ENCODE results near the gene UNC79. TPM values are rescaled to one million over a fixed set of nuclear protein-coding genes. Genes with fewer than 3 reads are reported as not detected.
A peak's percentile ranks its signal among the peaks of the same experiment; 100 is the strongest.

UNC79 gene
- polyA plus RNA-seq, 3 donors from 2014 or later = not detected

GRCh38 chr14:93701562-93701961, 270.8 kb downstream of the UNC79 start:
- no peak overlapping the region for H3K27ac Mint-ChIP-seq
- H3K36me3 Mint-ChIP-seq = no peaks in the 10 kb centered on the region
- H3K27me3 Mint-ChIP-seq (ENCODE audit: low read depth in 3 of 3) = peaks cover 6 to 19% (median 11%) of the 10 kb centered on the region in 3 donors
- DNase-seq = no peak
- H3K9me3 Mint-ChIP-seq = peaks cover 4 to 21% (median 8%) of the 10 kb centered on the region in 6 donors
- no peaks in the 10 kb centered on the region for H3K4me1 Mint-ChIP-seq
- H3K4me3 Mint-ChIP-seq = no peak overlapping the region

- DNase-seq = no peak
- peaks cover 6 to 19% (median 9%) of the 10 kb centered on the region in 3 donors for H3K27me3 Mint-ChIP-seq (ENCODE audit: low read depth in 3 of 3)
- peak overlapping the region in 1 of 6 donors; percentile 6 for H3K27ac Mint-ChIP-seq
- H3K36me3 Mint-ChIP-seq = no peaks in the 10 kb centered on the region
- no peak overlapping the region for H3K4me3 Mint-ChIP-seq
- peaks cover 4 to 21% (median 8%) of the 10 kb centered on the region in 6 donors for H3K9me3 Mint-ChIP-seq
- no peaks in the 10 kb centered on the region for H3K4me1 Mint-ChIP-seq
These were observed 272.2 kb downstream of the UNC79 start for GRCh38 chr14:93702946-93703345.

- DNase-seq = no peak
- Mint-ChIP-seq H3K4me3 (no peak overlapping the region), H3K9me3 (peaks cover 2 to 21% (median 7%) of the 10 kb centered on the region in 6 donors), H3K36me3 (no peaks in the 10 kb centered on the region), H3K27me3 (ENCODE audit: low read depth in 3 of 3) (peaks cover 6 to 19% (median 9%) of the 10 kb centered on the region in 3 donors), H3K27ac (no peak overlapping the region), H3K4me1 (no peaks in the 10 kb centered on the region)
These were observed 273.2 kb downstream of the UNC79 start for GRCh38 chr14:93703941-93704340.

GRCh38 chr14:93705513-93706156, 274.9 kb downstream of the UNC79 start:
- no peak overlapping the region for H3K4me3 Mint-ChIP-seq
- H3K4me1 Mint-ChIP-seq = no peaks in the 10 kb centered on the region
- H3K9me3 Mint-ChIP-seq = peaks cover 0 to 7% (median 0%) of the 10 kb centered on the region in 6 donors
- no peak overlapping the region for H3K27ac Mint-ChIP-seq
- no peak for DNase-seq
- H3K27me3 Mint-ChIP-seq (ENCODE audit: low read depth in 3 of 3) = peaks cover 4 to 13% (median 9%) of the 10 kb centered on the region in 3 donors
- no peaks in the 10 kb centered on the region for H3K36me3 Mint-ChIP-seq

GRCh38 chr14:93706360-93706955, 275.7 kb downstream of the UNC79 start:
- no peaks in the 10 kb centered on the region for H3K36me3 Mint-ChIP-seq
- no peak overlapping the region for H3K27ac Mint-ChIP-seq
- peaks cover 1 to 11% (median 6%) of the 10 kb centered on the region in 3 donors for H3K27me3 Mint-ChIP-seq (ENCODE audit: low read depth in 3 of 3)
- H3K9me3 Mint-ChIP-seq = no peaks in the 10 kb centered on the region
- H3K4me3 Mint-ChIP-seq = no peak overlapping the region
- DNase-seq = no peak
- no peaks in the 10 kb centered on the region for H3K4me1 Mint-ChIP-seq

GRCh38 chr14:93707475-93707874, 276.7 kb downstream of the UNC79 start:
- no peak for DNase-seq
- Mint-ChIP-seq H3K4me3 (no peak overlapping the region), H3K9me3 (no peaks in the 10 kb centered on the region), H3K36me3 (no peaks in the 10 kb centered on the region), H3K27ac (no peak overlapping the region), H3K27me3 (ENCODE audit: low read depth in 3 of 3) (peaks cover 5 to 7% (median 6%) of the 10 kb centered on the region in 3 donors), H3K4me1 (no peaks in the 10 kb centered on the region)

GRCh38 chr14:93708311-93708734, 277.6 kb downstream of the UNC79 start:
- H3K36me3 Mint-ChIP-seq = no peaks in the 10 kb centered on the region
- H3K9me3 Mint-ChIP-seq = no peaks in the 10 kb centered on the region
- no peak for DNase-seq
- no peaks in the 10 kb centered on the region for H3K4me1 Mint-ChIP-seq
- no peak overlapping the region for H3K27ac Mint-ChIP-seq
- H3K4me3 Mint-ChIP-seq = no peak overlapping the region
- H3K27me3 Mint-ChIP-seq (ENCODE audit: low read depth in 3 of 3) = peaks cover 3 to 5% (median 4%) of the 10 kb centered on the region in 3 donors

- peaks cover 3 to 5% (median 4%) of the 10 kb centered on the region in 3 donors for H3K27me3 Mint-ChIP-seq (ENCODE audit: low read depth in 3 of 3)
- no peak for DNase-seq
- no peaks in the 10 kb centered on the region for H3K9me3 Mint-ChIP-seq
- no peaks in the 10 kb centered on the region for H3K4me1 Mint-ChIP-seq
- no peak overlapping the region for H3K27ac Mint-ChIP-seq
- H3K36me3 Mint-ChIP-seq = no peaks in the 10 kb centered on the region
- H3K4me3 Mint-ChIP-seq = no peak overlapping the region
These were observed 278.1 kb downstream of the UNC79 start for GRCh38 chr14:93708800-93709199.

- no peak for DNase-seq
- H3K36me3 Mint-ChIP-seq = no peaks in the 10 kb centered on the region
- no peak overlapping the region for H3K4me3 Mint-ChIP-seq
- no peak overlapping the region for H3K27ac Mint-ChIP-seq
- H3K4me1 Mint-ChIP-seq = no peaks in the 10 kb centered on the region
- peaks cover 3 to 5% (median 4%) of the 10 kb centered on the region in 3 donors for H3K27me3 Mint-ChIP-seq (ENCODE audit: low read depth in 3 of 3)
- no peaks in the 10 kb centered on the region for H3K9me3 Mint-ChIP-seq
These were observed 278.5 kb downstream of the UNC79 start for GRCh38 chr14:93709249-93709648.

- no peak for DNase-seq
- Mint-ChIP-seq H3K27me3 (ENCODE audit: low read depth in 3 of 3) (peaks cover 0 to 7% (median 4%) of the 10 kb centered on the region in 3 donors), H3K9me3 (no peaks in the 10 kb centered on the region), H3K4me1 (no peaks in the 10 kb centered on the region), H3K4me3 (no peak overlapping the region), H3K36me3 (no peaks in the 10 kb centered on the region), H3K27ac (no peak overlapping the region)
These were observed 281.5 kb downstream of the UNC79 start for GRCh38 chr14:93712079-93712837.

GRCh38 chr14:93712838-93713724, 282.3 kb downstream of the UNC79 start:
- no peak for DNase-seq
- Mint-ChIP-seq H3K9me3 (no peaks in the 10 kb centered on the region), H3K4me1 (no peaks in the 10 kb centered on the region), H3K27ac (no peak overlapping the region), H3K36me3 (no peaks in the 10 kb centered on the region), H3K4me3 (no peak overlapping the region), H3K27me3 (ENCODE audit: low read depth in 3 of 3) (peaks cover 0 to 7% (median 4%) of the 10 kb centered on the region in 3 donors)

GRCh38 chr14:93713726-93714405, 283.1 kb downstream of the UNC79 start:
- Mint-ChIP-seq H3K27ac (no peak overlapping the region), H3K4me3 (no peak overlapping the region), H3K9me3 (no peaks in the 10 kb centered on the region)

GRCh38 chr14:93714605-93715004, 283.9 kb downstream of the UNC79 start:
- Mint-ChIP-seq H3K9me3 (no peaks in the 10 kb centered on the region), H3K36me3 (no peaks in the 10 kb centered on the region), H3K27me3 (ENCODE audit: low read depth in 3 of 3) (peaks cover 0 to 7% (median 1%) of the 10 kb centered on the region in 3 donors), H3K27ac (no peak overlapping the region), H3K4me3 (no peak overlapping the region), H3K4me1 (no peaks in the 10 kb centered on the region)
- no peak for DNase-seq

More at GRCh38 chr14:93713726-93714405, 283.1 kb downstream of the UNC79 start:
- no peak for DNase-seq
- no peaks in the 10 kb centered on the region for H3K4me1 Mint-ChIP-seq
- no peaks in the 10 kb centered on the region for H3K36me3 Mint-ChIP-seq
- peaks cover 0 to 7% (median 4%) of the 10 kb centered on the region in 3 donors for H3K27me3 Mint-ChIP-seq (ENCODE audit: low read depth in 3 of 3)

Measured in immature natural killer cell (primary cell).